HFF-Myc (cell line): Measurements from ENCODE around the gene GRIA4.

ENCODE experiments used
- DNase-seq: peaks from one replicate; pipeline ENCODE4 v3.0.0-alpha.2; 2011; ENCODE audit warnings: low read depth; ENCODE audit errors: extremely low read depth
- H3K4me3 ChIP-seq: replicated peaks from 2 replicates; pipeline ENCODE4 v1.5.1; 2011; ENCODE audit warnings: low read depth, mild to moderate bottlenecking, control low read depth, low read length
- TF ChIP-seq, protein P1 (sequence below): IDR thresholded peaks from 2 replicates; pipeline ENCODE4 v1.5.1; 2012; ENCODE audit warnings: mild to moderate bottlenecking, low read depth, low read length, control low read depth; ENCODE audit errors: missing control alignments

GRIA4 gene

DNA sequence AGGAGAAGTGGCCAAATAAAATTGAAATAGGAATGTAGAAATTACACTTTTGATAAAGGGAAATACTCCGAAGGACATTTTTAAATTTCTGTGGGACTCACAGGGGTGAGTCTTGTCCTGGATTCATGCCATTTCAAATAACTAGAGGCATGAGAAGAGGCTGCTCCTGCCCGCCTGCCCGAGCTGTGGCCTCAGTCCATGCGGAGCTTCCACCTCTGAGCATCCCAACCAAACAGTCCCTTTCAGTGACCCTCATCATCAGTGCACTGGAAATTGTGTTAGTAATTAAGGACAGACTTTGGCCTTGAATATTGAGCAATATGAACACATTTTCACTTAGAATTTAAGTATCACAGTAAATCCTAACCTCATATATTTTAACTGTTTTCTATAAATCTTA, 25.6 kb downstream of the GRIA4 start:
- TF ChIP-seq, protein P1, sequence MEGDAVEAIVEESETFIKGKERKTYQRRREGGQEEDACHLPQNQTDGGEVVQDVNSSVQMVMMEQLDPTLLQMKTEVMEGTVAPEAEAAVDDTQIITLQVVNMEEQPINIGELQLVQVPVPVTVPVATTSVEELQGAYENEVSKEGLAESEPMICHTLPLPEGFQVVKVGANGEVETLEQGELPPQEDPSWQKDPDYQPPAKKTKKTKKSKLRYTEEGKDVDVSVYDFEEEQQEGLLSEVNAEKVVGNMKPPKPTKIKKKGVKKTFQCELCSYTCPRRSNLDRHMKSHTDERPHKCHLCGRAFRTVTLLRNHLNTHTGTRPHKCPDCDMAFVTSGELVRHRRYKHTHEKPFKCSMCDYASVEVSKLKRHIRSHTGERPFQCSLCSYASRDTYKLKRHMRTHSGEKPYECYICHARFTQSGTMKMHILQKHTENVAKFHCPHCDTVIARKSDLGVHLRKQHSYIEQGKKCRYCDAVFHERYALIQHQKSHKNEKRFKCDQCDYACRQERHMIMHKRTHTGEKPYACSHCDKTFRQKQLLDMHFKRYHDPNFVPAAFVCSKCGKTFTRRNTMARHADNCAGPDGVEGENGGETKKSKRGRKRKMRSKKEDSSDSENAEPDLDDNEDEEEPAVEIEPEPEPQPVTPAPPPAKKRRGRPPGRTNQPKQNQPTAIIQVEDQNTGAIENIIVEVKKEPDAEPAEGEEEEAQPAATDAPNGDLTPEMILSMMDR = no peak
- no peak for DNase-seq
- no peak overlapping the region for H3K4me3 ChIP-seq

DNA sequence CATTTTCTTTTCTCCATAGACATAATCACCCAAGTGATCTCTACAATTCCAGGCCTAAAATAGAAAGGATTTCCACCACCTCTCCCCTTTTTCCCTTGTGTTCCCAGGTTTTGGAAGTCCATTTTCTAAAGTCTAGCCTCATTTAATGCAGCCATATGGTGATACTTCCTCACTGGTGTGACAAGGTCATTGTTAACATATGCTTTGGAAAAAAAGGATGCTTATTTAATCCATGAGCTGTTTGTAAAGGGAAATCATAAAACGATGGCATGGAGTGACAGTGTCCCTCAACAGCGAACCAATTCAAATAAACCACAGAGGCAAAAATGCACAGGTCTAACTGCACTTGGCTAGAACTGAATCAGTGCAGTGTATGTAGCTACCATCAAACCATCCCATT, 26.6 kb downstream of the GRIA4 start:
- H3K4me3 ChIP-seq = no peak overlapping the region
- TF ChIP-seq, protein P1 = no peak
- no peak for DNase-seq

DNA sequence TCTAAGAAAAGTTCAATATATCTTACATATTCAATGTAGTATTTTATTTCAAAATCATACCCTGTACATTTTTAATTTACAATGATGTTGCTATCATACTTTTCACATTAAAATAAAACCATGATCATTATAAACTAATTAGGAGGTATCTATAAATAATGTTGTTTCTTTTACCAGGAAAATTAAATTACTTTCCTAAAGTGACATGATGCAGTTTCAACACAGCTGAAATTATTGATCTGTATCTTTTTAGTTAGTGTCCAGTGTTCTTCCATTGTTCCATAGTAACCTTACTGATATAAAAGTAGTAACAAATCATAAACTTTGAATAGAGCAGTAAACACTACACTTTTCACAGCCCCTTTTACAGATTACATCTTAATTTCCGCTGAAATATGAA, 29.7 kb downstream of the GRIA4 start:
- no peak overlapping the region for H3K4me3 ChIP-seq
- no peak for DNase-seq
- TF ChIP-seq, protein P1 = no peak

DNA sequence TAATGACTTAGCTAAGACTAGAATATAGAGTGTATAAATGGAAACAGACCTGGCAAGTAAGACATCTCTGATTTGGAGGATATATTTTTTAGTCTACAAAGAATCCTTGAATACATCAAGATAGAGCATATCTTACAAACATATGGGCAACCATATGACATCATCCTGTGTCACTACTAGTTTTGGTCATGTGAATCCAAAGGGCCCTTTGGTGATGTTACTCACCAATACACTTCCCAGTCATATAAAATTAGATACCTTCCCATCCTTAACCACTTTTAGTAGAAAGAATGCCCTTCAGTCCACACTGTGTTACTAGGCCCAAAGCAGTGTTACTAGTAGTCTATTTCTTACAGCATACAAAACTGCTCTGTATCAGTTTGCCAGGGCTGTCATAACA, 31.6 kb downstream of the GRIA4 start:
- no peak for DNase-seq
- TF ChIP-seq, protein P1 = no peak
- H3K4me3 ChIP-seq = no peak overlapping the region

DNA sequence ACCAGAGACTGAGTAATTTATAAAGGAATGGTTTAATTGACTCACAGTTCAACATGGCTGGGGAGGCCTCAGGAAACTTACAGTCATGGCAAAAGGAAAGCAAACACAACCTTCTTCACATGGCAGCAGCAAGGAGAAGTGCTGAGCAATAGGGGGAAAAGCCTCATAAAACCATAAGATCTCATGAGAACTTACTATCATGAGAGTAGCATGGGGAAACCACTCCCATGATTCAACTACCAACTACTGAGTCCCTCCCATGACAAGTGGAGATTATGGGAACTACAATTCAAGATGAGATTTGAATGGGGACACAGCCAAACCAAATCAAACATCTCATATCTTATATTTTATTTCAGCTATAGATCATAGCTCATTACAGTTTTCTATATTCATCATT, 33.0 kb downstream of the GRIA4 start:
- TF ChIP-seq, protein P1 = no peak
- DNase-seq = no peak
- no peak overlapping the region for H3K4me3 ChIP-seq

DNA sequence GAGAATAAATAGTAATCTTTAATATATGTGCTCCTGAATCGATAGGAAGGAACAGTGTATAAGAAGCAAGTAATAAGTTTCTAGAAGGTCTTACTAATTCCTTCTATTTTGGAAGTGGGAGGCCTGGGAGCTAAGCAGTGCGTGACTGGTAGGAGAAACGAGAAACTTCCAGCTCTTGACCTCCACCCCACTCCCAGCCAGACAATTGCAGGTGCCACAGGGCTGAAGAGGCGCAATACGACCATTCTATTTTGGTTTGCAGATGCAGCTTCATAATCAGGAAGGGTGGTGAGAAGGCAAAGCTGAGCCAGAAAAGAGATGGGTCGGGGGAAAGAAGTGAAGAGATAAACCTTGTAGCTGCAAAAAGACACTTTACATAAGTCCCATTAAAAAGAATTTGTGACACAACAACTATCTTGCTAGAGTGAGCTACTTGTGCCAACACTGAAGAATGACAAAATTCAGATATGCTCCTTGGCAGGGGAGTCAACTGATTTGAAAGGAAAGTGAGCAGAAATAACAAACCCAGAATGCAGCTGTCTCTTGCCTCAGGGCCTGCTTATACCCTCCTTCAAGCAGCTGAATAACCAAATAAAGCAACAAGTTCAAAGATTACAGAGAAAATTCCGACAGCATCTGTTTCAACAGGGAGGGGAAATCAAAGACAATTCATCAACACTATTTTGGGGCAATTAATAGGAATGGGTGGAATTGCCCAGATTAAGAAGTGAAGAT, 35.1 kb downstream of the GRIA4 start:
- TF ChIP-seq, protein P1 = no peak
- no peak for DNase-seq
- H3K4me3 ChIP-seq = no peak overlapping the region

DNA sequence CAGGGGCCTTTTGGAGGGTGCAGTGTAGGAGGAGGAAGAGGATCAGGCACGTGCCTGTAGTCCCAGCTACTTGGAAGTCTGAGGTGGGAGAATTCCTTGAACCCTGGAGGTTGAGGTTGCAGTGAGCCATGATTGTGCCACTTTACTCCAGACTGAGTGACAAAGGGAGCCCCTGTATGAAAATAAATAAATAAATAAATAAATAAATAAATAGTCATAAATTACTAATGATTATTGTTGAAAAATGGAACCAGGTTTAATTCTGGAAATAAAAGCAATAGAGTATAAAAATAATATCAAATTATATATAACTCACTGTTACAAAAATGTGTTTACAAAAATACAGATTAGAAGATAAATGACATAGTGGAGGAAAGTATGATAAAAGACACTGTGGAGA, 37.9 kb downstream of the GRIA4 start:
- no peak for DNase-seq
- TF ChIP-seq, protein P1 = no peak
- H3K4me3 ChIP-seq = no peak overlapping the region
